Measurements from ENCODE around the gene XPO4.

The XPO4 gene

GRCh38 chr13:20769834-20770233 is 132.7 kb downstream of the XPO4 start:
- H3K27ac ChIP-seq, result no peak overlapping the region
- H3K4me1 ChIP-seq (ENCODE audit: low read depth, poor library complexity, severe bottlenecking), result peaks cover 5% of the 10 kb centered on the region
- H3K4me3 ChIP-seq (IDR thresholded peaks at IDR 0.05; ENCODE audit: insufficient read depth, low read depth, low read length), result no peak overlapping the region
- H2AFZ ChIP-seq (ENCODE audit: low read depth), result no peak overlapping the region
- no peaks in the 10 kb centered on the region; the same call in 1 of the 2 replicates for H3K79me2 ChIP-seq (ENCODE audit: insufficient read depth, low read depth)
- TF ChIP-seq, protein P1, sequence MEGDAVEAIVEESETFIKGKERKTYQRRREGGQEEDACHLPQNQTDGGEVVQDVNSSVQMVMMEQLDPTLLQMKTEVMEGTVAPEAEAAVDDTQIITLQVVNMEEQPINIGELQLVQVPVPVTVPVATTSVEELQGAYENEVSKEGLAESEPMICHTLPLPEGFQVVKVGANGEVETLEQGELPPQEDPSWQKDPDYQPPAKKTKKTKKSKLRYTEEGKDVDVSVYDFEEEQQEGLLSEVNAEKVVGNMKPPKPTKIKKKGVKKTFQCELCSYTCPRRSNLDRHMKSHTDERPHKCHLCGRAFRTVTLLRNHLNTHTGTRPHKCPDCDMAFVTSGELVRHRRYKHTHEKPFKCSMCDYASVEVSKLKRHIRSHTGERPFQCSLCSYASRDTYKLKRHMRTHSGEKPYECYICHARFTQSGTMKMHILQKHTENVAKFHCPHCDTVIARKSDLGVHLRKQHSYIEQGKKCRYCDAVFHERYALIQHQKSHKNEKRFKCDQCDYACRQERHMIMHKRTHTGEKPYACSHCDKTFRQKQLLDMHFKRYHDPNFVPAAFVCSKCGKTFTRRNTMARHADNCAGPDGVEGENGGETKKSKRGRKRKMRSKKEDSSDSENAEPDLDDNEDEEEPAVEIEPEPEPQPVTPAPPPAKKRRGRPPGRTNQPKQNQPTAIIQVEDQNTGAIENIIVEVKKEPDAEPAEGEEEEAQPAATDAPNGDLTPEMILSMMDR (conservative IDR thresholded peaks at IDR 0.05; ENCODE audit: low read depth, low read length), result no peak
- H4K20me1 ChIP-seq (ENCODE audit: insufficient read depth), result no peaks in the 10 kb centered on the region
- no peaks in the 10 kb centered on the region for H3K27me3 ChIP-seq (ENCODE audit: insufficient read depth, low read depth)
- no peak overlapping the region for H3K4me2 ChIP-seq
- no peak overlapping the region for H3K9ac ChIP-seq
- no peaks in the 10 kb centered on the region for H3K36me3 ChIP-seq (ENCODE audit: insufficient read depth)

DNA sequence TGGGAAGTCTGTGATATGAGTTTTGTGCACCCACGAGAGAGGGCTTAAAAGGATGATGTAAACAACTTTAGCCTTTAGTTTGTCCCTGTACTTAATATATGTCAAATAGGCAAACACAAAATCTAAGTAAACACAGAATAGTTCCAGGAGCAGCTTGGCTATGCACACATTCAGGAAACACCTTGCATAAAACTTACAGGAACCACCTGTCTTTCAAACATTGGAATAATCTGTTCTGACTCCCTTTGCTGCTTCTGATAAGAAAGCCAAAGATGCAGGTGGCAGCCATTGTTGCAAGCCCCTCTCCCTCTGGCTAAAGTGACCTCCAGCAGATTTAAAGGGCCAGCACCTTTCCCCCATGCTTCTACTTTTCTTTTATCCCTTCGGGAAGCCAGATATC is 133.5 kb downstream of the XPO4 start:
- H4K20me1 ChIP-seq (ENCODE audit: insufficient read depth), result no peaks in the 10 kb centered on the region
- no peak overlapping the region for H3K4me2 ChIP-seq
- peaks cover 5% of the 10 kb centered on the region for H3K4me1 ChIP-seq (ENCODE audit: low read depth, poor library complexity, severe bottlenecking)
- no peaks in the 10 kb centered on the region for H3K27me3 ChIP-seq (ENCODE audit: insufficient read depth, low read depth)
- H3K9ac ChIP-seq, result no peak overlapping the region
- TF ChIP-seq, protein P1 (conservative IDR thresholded peaks at IDR 0.05; ENCODE audit: low read depth, low read length), result no peak
- no peaks in the 10 kb centered on the region for H3K36me3 ChIP-seq (ENCODE audit: insufficient read depth)
- no peak overlapping the region for H2AFZ ChIP-seq (ENCODE audit: low read depth)
- H3K27ac ChIP-seq, result no peak overlapping the region
- no peaks in the 10 kb centered on the region; the same call in 1 of the 2 replicates for H3K79me2 ChIP-seq (ENCODE audit: insufficient read depth, low read depth)
- no peak overlapping the region for H3K4me3 ChIP-seq (IDR thresholded peaks at IDR 0.05; ENCODE audit: insufficient read depth, low read depth, low read length)

GRCh38 chr13:20767309-20767943 is 135.1 kb downstream of the XPO4 start:
- H3K4me3 ChIP-seq (IDR thresholded peaks at IDR 0.05; ENCODE audit: insufficient read depth, low read depth, low read length), result no peak overlapping the region
- no peaks in the 10 kb centered on the region for H4K20me1 ChIP-seq (ENCODE audit: insufficient read depth)
- no peak overlapping the region for H2AFZ ChIP-seq (ENCODE audit: low read depth)
- H3K36me3 ChIP-seq (ENCODE audit: insufficient read depth), result no peaks in the 10 kb centered on the region
- no peaks in the 10 kb centered on the region; the same call in 1 of the 2 replicates for H3K79me2 ChIP-seq (ENCODE audit: insufficient read depth, low read depth)
- TF ChIP-seq, protein P1 (conservative IDR thresholded peaks at IDR 0.05; ENCODE audit: low read depth, low read length), result no peak
- peaks cover 2% of the 10 kb centered on the region for H3K4me1 ChIP-seq (ENCODE audit: low read depth, poor library complexity, severe bottlenecking)
- no peak overlapping the region for H3K9ac ChIP-seq
- no peaks in the 10 kb centered on the region for H3K27me3 ChIP-seq (ENCODE audit: insufficient read depth, low read depth)
- H3K4me2 ChIP-seq, result no peak overlapping the region
- H3K27ac ChIP-seq, result no peak overlapping the region

DNA sequence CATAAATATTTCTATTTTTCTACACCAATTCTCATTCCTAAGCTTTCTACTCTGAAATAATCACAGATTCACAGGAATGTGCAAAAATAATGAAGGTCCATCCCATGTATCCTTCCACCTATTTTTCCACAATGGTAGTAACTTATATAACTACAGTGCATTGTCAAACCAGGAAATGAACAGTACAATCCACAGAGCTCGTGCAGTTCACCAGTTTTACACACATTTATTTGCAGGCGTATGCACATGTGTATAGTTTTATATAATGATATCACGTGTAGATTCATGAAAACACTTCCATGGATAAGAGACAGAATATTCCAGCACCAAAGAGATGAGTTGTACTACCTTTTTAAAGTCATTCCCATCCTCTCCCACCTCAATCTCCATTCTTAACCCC is 141.7 kb downstream of the XPO4 start:
- Histone ChIP-seq H3K4me3 (IDR thresholded peaks at IDR 0.05; ENCODE audit: insufficient read depth, low read depth, low read length) (no peak overlapping the region), H3K9ac (no peak overlapping the region), H3K27ac (no peak overlapping the region), H3K4me1 (ENCODE audit: low read depth, poor library complexity, severe bottlenecking) (no peaks in the 10 kb centered on the region), H4K20me1 (ENCODE audit: insufficient read depth) (no peaks in the 10 kb centered on the region), H2AFZ (ENCODE audit: low read depth) (no peak overlapping the region), H3K4me2 (no peak overlapping the region), H3K27me3 (ENCODE audit: insufficient read depth, low read depth) (no peaks in the 10 kb centered on the region), H3K79me2 (ENCODE audit: insufficient read depth, low read depth) (no peaks in the 10 kb centered on the region), H3K36me3 (ENCODE audit: insufficient read depth) (no peaks in the 10 kb centered on the region)
- TF ChIP-seq, protein P1 (conservative IDR thresholded peaks at IDR 0.05; ENCODE audit: low read depth, low read length), result no peak
